Fibroblast of skin of scalp (primary cell): Measurements from ENCODE around the gene CTDP1.

Experiments used
- DNase-seq: peaks from one replicate; pipeline ENCODE4 v3.0.0-alpha.2; 2013

CTDP1 gene

GRCh38 chr18:79770501-79770815, 90.9 kb downstream of the CTDP1 start:
- no peak for DNase-seq

DNA sequence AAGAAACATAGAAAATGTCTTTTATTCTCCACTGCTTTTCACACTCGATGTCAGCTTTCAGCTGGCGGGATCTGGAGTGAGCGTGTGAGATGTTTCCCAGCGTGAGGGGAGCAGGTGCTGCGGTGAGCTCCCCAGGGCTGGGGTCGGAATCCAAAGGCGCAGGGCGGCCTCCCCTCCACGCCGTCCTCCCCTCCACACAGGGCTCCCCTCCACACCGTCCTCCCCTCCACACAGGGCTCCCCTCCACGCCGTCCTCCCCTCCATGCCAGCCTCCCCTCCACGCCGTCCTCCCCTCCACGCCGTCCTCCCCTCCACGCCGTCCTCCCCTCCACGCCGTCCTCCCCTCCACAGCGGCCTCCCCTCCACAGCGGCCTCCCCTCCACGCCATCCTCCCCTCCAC, 91.2 kb downstream of the CTDP1 start:
- DNase-seq: no peak

DNA sequence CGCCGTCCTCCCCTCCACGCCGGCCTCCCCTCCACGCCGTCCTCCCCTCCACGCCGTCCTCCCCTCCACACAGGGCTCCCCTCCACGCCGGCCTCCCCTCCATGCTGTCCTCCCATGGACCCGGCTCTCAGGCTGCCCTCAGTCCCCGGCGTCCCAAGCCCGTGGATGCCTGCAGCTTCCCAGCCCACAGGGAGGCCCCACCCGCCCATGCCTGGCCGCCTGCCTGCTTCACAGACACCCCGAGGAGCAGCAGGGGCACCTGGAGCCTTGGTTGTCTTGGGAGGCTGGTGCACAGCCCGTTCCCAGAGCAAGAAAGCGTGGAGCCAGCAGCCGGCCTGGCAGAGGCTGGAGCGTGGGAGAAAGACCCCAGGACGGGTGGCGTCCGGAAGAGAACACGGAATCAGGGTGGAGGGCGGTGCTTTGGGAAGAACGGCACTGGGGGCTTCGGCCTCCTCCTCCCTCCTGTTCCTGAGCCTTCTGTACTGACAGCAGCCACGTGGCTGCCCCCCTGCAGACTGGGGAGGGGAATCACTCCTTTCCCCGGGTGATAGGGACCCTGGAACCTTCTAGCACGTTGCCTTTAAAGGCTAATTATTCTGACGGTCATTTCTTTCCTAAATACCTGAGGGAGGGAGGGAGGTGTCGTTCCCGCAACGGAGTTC, 92.0 kb downstream of the CTDP1 start:
- DNase-seq: no peak

DNA sequence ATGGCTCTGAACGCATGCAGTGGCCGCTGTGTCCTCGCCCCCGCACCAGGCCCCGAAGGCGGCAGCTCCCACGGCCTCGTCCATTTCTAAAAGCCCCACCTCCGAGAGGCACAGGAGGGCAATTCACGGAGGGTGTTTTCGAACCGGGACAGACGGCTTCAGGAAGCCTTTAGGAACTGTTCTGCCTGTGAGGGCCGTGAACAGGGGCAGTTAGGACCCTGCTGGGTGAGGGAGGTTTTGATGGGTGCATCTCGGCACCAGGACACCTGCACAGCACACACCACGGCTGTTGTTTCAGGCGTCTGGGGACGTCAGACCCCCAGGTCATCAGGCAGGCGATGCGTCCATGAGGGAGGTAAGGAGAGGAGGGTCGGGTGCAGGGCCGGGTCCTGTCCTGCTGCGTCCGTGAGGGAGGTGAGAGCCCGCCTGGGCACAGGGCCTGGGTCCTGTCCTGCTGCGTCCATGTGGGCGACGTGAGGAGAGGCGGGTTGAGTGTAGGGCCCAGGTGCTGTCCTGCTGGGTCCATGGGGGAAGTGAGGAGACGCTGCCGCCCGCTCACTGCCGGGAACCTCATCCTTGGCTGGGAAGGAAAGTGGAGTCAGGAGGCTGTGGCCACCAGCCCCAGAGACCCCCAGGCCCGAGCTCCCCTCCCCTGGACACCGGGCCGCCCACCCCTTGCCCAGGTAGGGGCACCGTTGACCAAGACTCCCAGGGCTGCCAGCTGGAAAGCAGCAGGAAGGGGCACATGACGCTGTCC, 92.7 kb downstream of the CTDP1 start:
- DNase-seq: no peak

- DNase-seq: no peak
Observed at GRCh38 chr18:79772865-79773696, 93.5 kb downstream of the CTDP1 start.

GRCh38 chr18:79774111-79774510, 94.5 kb downstream of the CTDP1 start:
- no peak for DNase-seq

DNA sequence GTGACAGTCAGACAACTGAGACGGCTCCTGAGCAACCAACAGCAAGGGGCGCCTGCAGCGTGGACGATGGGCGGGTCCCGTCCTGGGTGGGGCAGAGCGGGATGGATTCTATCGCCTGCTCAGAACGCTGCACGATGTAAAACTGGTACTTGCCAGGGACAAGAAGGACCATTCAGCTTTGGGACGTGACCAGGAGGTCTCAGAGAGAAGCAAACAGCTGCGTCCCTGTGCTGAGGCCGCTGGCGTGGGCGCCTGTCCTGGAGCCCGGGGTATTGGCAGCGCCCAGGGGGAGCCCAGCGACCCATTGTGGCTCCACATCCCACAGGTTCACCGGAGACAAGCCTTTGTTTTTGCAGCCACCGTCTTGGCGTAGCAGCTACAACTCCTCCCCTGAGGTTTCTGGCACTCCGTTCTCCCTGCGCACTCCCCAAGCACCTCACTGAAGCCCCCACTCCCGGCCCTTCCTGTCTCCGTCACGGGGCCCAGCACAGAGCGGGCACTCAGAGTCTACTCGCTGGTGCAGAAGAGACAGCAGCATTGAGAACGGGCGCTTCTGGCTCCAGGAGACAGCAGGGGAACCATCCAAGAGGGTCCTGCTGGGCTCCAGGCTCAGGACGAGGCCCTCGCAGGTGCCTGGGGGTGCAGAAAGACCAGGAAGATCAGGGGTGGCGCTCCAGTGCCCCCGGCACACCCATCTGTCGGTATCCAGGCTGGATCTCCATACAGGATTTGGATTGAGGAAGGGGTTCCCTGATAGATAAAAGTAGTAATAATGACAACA, 96.0 kb downstream of the CTDP1 start:
- no peak for DNase-seq

GRCh38 chr18:79776674-79777073, 97.1 kb downstream of the CTDP1 start:
- DNase-seq: no peak

DNA sequence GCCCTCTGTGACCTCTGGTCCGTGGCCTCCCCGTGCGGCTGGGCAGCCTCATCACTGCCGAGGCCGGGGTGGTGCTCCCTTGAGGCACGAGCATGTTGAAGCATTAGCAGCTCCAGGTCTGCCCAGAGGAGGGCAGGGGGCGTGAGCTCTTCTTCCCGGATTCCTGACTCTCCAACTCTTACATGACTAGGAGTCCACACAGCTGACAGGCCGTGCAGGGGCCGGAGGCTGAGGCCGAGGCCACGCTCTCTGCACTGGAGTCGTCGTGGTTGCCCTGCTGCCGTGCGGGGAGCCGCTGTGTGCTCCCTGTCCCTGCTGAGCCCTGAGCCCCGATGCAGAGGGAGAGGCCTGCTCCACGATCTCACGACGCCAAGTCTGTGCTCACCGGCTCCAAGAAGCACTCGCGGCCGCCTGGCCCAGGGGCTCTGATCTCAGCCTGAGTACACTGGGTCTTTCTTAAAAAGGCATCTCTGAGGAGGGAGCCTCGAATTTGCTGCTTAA, 98.7 kb downstream of the CTDP1 start:
- DNase-seq: no peak

DNA sequence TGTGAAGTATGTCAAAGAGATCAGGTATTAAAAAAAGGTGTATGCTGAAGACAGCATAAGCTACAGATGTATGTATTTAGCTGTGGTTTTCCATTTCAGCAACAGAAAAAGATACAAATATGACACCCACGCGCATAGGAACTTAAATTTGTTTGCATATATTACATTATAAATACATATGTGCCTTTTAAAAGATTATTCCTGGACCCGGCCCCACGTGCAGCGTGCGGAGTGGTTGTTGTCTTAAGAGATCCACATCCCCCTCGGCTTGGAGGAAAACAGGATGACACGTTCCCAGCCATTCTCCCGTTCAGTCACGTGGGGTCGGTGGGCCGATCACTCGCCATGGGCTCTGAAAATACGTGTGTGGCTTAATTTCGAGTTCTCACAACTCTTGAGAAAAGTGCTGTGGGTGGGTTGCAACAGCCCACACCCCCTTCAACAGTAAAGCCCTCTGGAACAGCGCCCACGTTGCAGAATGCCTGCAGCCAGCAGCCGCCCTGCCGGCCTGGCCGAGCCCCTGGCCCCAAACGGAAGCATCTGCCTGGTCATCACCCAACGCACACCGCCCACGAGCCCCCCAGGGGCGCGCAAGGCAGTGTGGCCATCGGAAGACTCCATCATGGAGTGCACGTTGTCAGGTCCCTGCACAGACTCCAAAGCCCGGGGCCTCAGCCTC, 99.6 kb downstream of the CTDP1 start:
- DNase-seq: no peak

GRCh38 chr18:79779700-79780190, 100.1 kb downstream of the CTDP1 start:
- no peak for DNase-seq

- DNase-seq: no peak
Observed at GRCh38 chr18:79780547-79780946, 100.9 kb downstream of the CTDP1 start.

DNA sequence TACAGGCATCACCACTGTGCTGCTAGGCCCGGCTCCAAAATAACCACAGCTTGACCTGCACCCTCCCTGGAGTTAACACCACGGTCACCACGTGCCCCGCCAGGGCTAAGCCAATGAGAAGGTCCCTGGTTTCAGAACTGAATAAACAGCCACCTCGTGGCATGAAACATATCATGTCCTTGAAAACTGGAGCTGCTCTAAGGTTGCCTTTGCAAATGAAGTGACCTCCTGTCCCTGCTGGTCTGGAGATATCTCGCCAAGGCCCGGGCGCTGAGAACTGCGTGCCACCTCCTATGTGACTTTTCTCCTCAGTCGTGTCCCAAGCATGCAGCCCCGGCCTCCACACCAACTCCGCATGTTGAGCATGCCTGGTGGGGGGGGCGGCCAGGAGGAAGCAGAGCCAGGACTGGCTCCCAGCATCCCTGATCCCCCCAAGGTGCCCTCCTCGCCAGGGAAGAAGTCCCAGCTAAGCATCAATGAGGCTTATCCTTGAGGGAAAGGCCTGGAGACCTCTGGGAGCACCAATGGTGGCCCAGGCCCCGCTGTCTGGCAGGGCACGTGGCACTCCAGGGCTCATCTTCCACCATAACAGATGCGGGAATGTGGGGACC, 101.8 kb downstream of the CTDP1 start:
- no peak for DNase-seq

DNA sequence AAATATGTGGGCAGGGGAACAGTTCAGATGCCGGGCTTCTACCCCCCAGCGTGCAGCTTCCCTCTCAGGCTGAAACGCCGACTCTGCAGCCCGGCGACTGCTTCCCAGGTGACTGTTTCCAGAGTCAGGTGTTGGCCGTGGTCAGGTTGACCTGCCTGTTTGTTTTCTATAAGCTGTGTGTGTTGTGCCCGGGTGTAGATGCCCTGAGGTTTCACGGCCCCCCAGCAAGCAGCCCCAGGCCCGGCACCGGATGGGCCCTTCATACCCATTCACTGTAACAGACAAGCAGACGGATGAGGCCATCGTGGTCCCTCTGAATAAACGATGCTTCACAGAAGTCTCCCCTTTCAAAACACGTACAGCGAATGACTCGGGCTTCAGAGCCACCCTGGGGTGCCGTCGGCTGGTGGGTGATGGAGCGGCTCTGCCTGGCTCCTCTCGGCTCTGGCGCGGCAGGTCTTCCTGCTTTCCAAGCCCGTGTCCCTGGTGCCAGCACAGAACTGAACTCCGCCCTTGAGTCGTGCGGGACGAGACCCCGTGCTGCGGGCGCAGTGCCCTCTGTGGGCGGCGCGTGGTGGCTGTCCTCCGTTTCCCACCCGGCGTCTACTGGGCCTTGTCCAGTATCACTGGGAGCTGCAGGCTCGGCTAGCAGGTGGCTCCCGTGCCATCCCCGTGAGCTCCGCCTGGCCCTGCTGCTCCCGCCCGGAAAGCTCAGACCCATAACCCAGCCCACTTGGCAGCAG, 103.1 kb downstream of the CTDP1 start:
- DNase-seq: no peak

- no peak for DNase-seq
Observed at GRCh38 chr18:79784071-79784913, 104.7 kb downstream of the CTDP1 start.

- no peak for DNase-seq
Observed at GRCh38 chr18:79784965-79785770, 105.6 kb downstream of the CTDP1 start.

GRCh38 chr18:79785831-79786230, 106.2 kb downstream of the CTDP1 start:
- DNase-seq: no peak

DNA sequence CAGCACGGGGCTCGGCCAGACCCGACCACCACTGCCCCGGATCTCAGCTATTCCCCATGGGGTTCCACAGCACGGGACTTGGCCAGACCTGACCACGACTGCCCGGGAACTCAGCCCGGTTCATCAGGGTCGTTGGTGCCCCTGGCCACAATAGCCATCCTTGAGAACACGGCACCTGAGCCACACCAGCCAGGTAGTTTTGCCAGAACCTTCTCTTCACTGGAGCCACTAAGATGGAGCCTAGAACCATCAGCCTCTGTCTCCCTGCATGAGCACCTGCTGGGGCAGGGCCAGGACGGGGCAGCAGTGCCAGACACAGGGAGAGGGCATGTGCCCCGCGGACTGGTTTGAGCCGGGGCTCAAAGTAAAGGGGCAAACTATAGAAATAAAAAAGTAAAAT, 106.7 kb downstream of the CTDP1 start:
- no peak for DNase-seq
